ENCODE results near the gene MARS1.

DNA sequence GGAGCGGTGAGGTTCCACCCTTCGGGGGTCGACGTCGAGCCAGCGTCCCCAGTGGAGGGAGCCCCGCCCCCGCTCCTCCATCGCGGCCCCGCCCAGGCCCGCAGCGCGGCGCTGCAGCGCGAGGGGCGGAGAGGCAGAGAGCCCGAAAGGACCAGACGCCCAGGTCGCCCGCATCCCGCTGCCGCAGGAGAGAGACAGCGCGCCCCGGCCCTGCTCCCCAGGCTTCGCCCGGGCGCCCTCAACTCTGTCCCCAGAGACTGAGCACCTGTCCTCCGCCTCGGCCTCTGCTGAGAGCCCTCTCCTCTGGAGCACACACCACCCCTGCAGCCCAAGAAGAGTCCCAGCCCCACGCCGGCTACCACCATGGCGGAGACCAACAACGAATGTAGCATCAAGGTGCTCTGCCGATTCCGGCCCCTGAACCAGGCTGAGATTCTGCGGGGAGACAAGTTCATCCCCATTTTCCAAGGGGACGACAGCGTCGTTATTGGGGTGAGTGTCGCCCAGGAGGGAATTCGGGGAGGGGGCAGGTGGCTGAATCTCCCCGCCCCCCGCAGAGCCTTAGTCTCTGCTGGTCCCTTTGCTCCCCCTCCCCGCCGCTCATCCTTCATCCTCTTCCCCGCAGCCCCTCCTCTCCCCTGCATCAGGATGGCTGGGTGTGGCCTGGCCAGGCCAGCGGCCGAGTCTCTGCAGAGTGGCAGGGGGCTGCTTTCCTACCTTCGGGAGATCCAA lies 62.2 kb downstream of the MARS1 start, which contains the start of gene KIF5A:
- TF ChIP-seq SIN3A (IDR thresholded peaks at IDR 0.05; ENCODE audit: borderline replicate concordance, insufficient read depth, low read length): no peak
- TF ChIP-seq, protein P1, sequence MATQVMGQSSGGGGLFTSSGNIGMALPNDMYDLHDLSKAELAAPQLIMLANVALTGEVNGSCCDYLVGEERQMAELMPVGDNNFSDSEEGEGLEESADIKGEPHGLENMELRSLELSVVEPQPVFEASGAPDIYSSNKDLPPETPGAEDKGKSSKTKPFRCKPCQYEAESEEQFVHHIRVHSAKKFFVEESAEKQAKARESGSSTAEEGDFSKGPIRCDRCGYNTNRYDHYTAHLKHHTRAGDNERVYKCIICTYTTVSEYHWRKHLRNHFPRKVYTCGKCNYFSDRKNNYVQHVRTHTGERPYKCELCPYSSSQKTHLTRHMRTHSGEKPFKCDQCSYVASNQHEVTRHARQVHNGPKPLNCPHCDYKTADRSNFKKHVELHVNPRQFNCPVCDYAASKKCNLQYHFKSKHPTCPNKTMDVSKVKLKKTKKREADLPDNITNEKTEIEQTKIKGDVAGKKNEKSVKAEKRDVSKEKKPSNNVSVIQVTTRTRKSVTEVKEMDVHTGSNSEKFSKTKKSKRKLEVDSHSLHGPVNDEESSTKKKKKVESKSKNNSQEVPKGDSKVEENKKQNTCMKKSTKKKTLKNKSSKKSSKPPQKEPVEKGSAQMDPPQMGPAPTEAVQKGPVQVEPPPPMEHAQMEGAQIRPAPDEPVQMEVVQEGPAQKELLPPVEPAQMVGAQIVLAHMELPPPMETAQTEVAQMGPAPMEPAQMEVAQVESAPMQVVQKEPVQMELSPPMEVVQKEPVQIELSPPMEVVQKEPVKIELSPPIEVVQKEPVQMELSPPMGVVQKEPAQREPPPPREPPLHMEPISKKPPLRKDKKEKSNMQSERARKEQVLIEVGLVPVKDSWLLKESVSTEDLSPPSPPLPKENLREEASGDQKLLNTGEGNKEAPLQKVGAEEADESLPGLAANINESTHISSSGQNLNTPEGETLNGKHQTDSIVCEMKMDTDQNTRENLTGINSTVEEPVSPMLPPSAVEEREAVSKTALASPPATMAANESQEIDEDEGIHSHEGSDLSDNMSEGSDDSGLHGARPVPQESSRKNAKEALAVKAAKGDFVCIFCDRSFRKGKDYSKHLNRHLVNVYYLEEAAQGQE (IDR thresholded peaks at IDR 0.05; ENCODE audit: insufficient read depth in 1 of 2, low read depth in 2 of 2, low read length in 2 of 2): no peak
- no peak for TF ChIP-seq TAF1 (IDR thresholded peaks at IDR 0.05; ENCODE audit: borderline replicate concordance, insufficient read depth, low read length)
